Trophoblast cell (in vitro differentiated cells and primary cell): Measurements from ENCODE around the gene VDAC1.

Source experiments
- DNase-seq, 2 donors: peaks; one replicate each; pipeline ENCODE4 v3.0.0-alpha.2; 2016
- H2AFZ ChIP-seq: 2 replicates; pipeline ENCODE4 v1.6.1; 2013; ENCODE audit warnings: low read length, moderate library complexity, mild to moderate bottlenecking; ENCODE audit not compliant: insufficient read depth, poor library complexity
- H2AK5ac ChIP-seq: 2 replicates; pipeline ENCODE4 v1.6.1; 2013; ENCODE audit warnings: mild to moderate bottlenecking, low read length
- H2BK120ac ChIP-seq: 2 replicates; pipeline ENCODE4 v1.6.1; 2013; ENCODE audit warnings: low read length, mild to moderate bottlenecking, moderate library complexity; ENCODE audit not compliant: insufficient read depth, poor library complexity
- H2BK12ac ChIP-seq: 2 replicates; pipeline ENCODE4 v1.6.1; 2013; ENCODE audit warnings: mild to moderate bottlenecking, low read length, moderate library complexity
- H2BK5ac ChIP-seq: 2 replicates; pipeline ENCODE4 v1.6.1; 2013; ENCODE audit warnings: low read length, low read depth, moderate library complexity, mild to moderate bottlenecking; ENCODE audit not compliant: poor library complexity
- H3K14ac ChIP-seq: 2 replicates; pipeline ENCODE4 v1.6.1; 2013; ENCODE audit warnings: mild to moderate bottlenecking, low read length
- H3K18ac ChIP-seq: 2 replicates; pipeline ENCODE4 v1.6.1; 2013; ENCODE audit warnings: mild to moderate bottlenecking, low read length
- H3K23ac ChIP-seq: 2 replicates; pipeline ENCODE4 v1.6.1; 2013; ENCODE audit warnings: low read length
- H3K27ac ChIP-seq: 2 replicates; pipeline ENCODE4 v1.5.1; 2013; ENCODE audit warnings: low read depth, mild to moderate bottlenecking, inconsistent platforms, low read length, moderate library complexity
- H3K27me3 ChIP-seq: 2 replicates; pipeline ENCODE4 v1.6.1; 2013; ENCODE audit warnings: inconsistent platforms, mild to moderate bottlenecking, low read length, moderate library complexity; ENCODE audit not compliant: insufficient read depth
- H3K36me3 ChIP-seq, 2 experiments: 1 replicate in 1 of 2; 2 replicates in 1 of 2; pipeline ENCODE4 v1.6.1; 2013; ENCODE audit warnings: low read length in 2 of 2, mild to moderate bottlenecking in 2 of 2, moderate library complexity in 1 of 2; ENCODE audit not compliant: insufficient read depth in 2 of 2, control insufficient read depth in 1 of 2
- H3K4ac ChIP-seq: 2 replicates; pipeline ENCODE4 v1.6.1; 2013; ENCODE audit warnings: low read depth, mild to moderate bottlenecking, low read length, moderate library complexity
- H3K4me1 ChIP-seq, 2 experiments: 1 replicate in 1 of 2; 2 replicates in 1 of 2; pipeline ENCODE4 v1.6.1; 2013; ENCODE audit warnings: low read length in 2 of 2, mild to moderate bottlenecking in 2 of 2, moderate library complexity in 1 of 2; ENCODE audit not compliant: insufficient read depth in 2 of 2, control insufficient read depth in 1 of 2
- H3K4me2 ChIP-seq: 2 replicates; pipeline ENCODE4 v1.6.1; 2013; ENCODE audit warnings: inconsistent platforms, mild to moderate bottlenecking, low read length, moderate library complexity
- H3K4me3 ChIP-seq: 2 replicates; pipeline ENCODE4 v1.5.1; 2013; ENCODE audit warnings: mild to moderate bottlenecking, low read depth, low read length, inconsistent platforms
- H3K79me1 ChIP-seq: one replicate; pipeline ENCODE4 v1.6.1; 2013; ENCODE audit warnings: low read length
- H3K79me2 ChIP-seq: 2 replicates; pipeline ENCODE4 v1.6.1; 2013; ENCODE audit warnings: low read length, mild to moderate bottlenecking; ENCODE audit not compliant: control insufficient read depth, insufficient read depth, poor library complexity
- H3K9ac ChIP-seq: 2 replicates; pipeline ENCODE4 v1.6.1; 2013; ENCODE audit warnings: mild to moderate bottlenecking, low read length
- H3K9me3 ChIP-seq: 2 replicates; pipeline ENCODE4 v1.6.1; 2013; ENCODE audit warnings: low read depth, mild to moderate bottlenecking, control low read depth, inconsistent platforms, low read length; ENCODE audit not compliant: insufficient read depth
- H4K12ac ChIP-seq: 2 replicates; pipeline ENCODE4 v1.6.1; 2013; ENCODE audit warnings: low read depth, mild to moderate bottlenecking, low read length, moderate library complexity
- H4K8ac ChIP-seq: 2 replicates; pipeline ENCODE4 v1.6.1; 2013; ENCODE audit warnings: low read depth, mild to moderate bottlenecking, low read length, moderate library complexity
- H4K91ac ChIP-seq: one replicate; pipeline ENCODE4 v1.6.1; 2013; ENCODE audit warnings: low read depth, mild to moderate bottlenecking, low read length, moderate library complexity
- WGBS: extraction: QIAGEN DNeasy Blood & Tissue Kit; methylation state at CpG from one replicate; pipeline ENCODE4 v1.1.7; 2013; ENCODE audit warnings: missing lambda C conversion rate; ENCODE audit not compliant: insufficient read length, insufficient coverage; ENCODE audit errors: extremely low coverage; 5-methylcytosine and 5-hydroxymethylcytosine counted together

The VDAC1 gene

GRCh38 chr5:133921979-133922378, 82.8 kb downstream of the VDAC1 start:
- Histone ChIP-seq H3K4ac (no peak overlapping the region), H2AK5ac (no peak overlapping the region), H4K8ac (no peak overlapping the region), H3K9ac (no peak overlapping the region), H3K79me2 (no peaks in the 10 kb centered on the region), H3K36me3 (no peaks in the 10 kb centered on the region), H3K4me3 (no peak overlapping the region), H3K27me3 (no peaks in the 10 kb centered on the region), H2BK12ac (no peak overlapping the region), H3K27ac (no peak overlapping the region), H3K4me2 (no peak overlapping the region), H2BK5ac (no peak overlapping the region), H3K9me3 (no peaks in the 10 kb centered on the region), H3K23ac (no peak overlapping the region), H2AFZ (no peak overlapping the region), H4K12ac (no peak overlapping the region), H4K91ac (no peak overlapping the region), H3K79me1 (peaks cover 12% of the 10 kb centered on the region), H2BK120ac (no peak overlapping the region), H3K14ac (no peak overlapping the region), H3K18ac (no peak overlapping the region), H3K4me1 (peaks cover 22 to 26% of the 10 kb centered on the region in 2 experiments)
- no peak for DNase-seq
- no CpG with 5 or more reads among the region's 5 CpGs for WGBS
